B cell (primary cell): ENCODE measurements around the gene SEC24C.

Experiments
- CTCF ChIP-seq: fragments of 200-600 bp; IDR thresholded peaks from one replicate; pipeline ENCODE4 v1.8.0; 2022; ENCODE audit warnings: antibody characterized with exemption, mild to moderate bottlenecking
- EZH2 ChIP-seq: IDR thresholded peaks from 2 replicates; pipeline ENCODE4 v1.6.1; 2012; ENCODE audit warnings: borderline replicate concordance, low read depth, mild to moderate bottlenecking, moderate library complexity, low read length; ENCODE audit not compliant: insufficient read depth, poor library complexity, severe bottlenecking

- TF ChIP-seq CTCF: no peak
- no peak for TF ChIP-seq EZH2
These were observed 53.3 kb downstream of the SEC24C start for GRCh38 chr10:73797324-73798025.
